Mesenteric fat pad (tissue), 1 donor: ENCODE measurements around the gene C6orf52. TPM values are rescaled to one million over a fixed set of nuclear protein-coding genes. Genes with fewer than 3 reads are reported as not detected.
"Not testable (repeated sequence)": the region's sequence is repeated elsewhere in the genome, so short reads cannot be mapped to it uniquely, and the experiment has no call there.

Source experiments
- DNase-seq: peaks from one replicate; pipeline ENCODE4 v3.0.0-alpha.2; 2020; ENCODE audit warnings: low spot score
- total RNA-seq: library from RNA; stranded (reverse); fragmentation: NEBNext Ultra II Directional; extraction: Animal tissue kit (Norgen Biotek cat#: 25700); gene quantifications from one replicate; pipeline ENCODE4 v1.2.1, GENCODE V29; 2021
- donor health status: DM: yes; HTN: yes; CAD: no.

C6orf52 gene
- total RNA-seq, 1 donor from 2014 or later, result 1.1 TPM

GRCh38 chr6:10696655-10697054 is 2.2 kb upstream of the C6orf52 start:
- no peak for DNase-seq

- no peak for DNase-seq
These were observed 756 bp upstream of the C6orf52 start for GRCh38 chr6:10695086-10695657.

GRCh38 chr6:10692965-10693538 is 1.4 kb downstream of the C6orf52 start:
- no peak for DNase-seq

- no peak for DNase-seq
These were observed 3.6 kb downstream of the C6orf52 start for GRCh38 chr6:10690651-10691445.

- DNase-seq, result no peak
These were observed 6.8 kb downstream of the C6orf52 start for GRCh38 chr6:10687582-10687981.

- no peak for DNase-seq
These were observed 7.5 kb downstream of the C6orf52 start for GRCh38 chr6:10686901-10687300.

- DNase-seq, result no peak
These were observed 9.1 kb downstream of the C6orf52 start for GRCh38 chr6:10685092-10685915.

GRCh38 chr6:10684618-10685017 is 9.8 kb downstream of the C6orf52 start:
- no peak for DNase-seq

GRCh38 chr6:10682355-10682988 is 11.9 kb downstream of the C6orf52 start:
- DNase-seq, result no peak

- DNase-seq, result no peak
These were observed 12.6 kb downstream of the C6orf52 start for GRCh38 chr6:10681795-10682194.

- DNase-seq, result no peak
These were observed 16.0 kb downstream of the C6orf52 start for GRCh38 chr6:10678456-10678855.

- no peak for DNase-seq
These were observed 18.0 kb downstream of the C6orf52 start for GRCh38 chr6:10676403-10676802.

GRCh38 chr6:10668126-10668917 is 26.1 kb downstream of the C6orf52 start:
- no peak for DNase-seq

- not testable (repeated sequence) for DNase-seq
These were observed 28.8 kb downstream of the C6orf52 start for GRCh38 chr6:10665595-10665994.

GRCh38 chr6:10662742-10663141 is 31.7 kb downstream of the C6orf52 start:
- DNase-seq, result no peak

- no peak for DNase-seq
These were observed 32.2 kb downstream of the C6orf52 start for GRCh38 chr6:10662207-10662606.

GRCh38 chr6:10660431-10661191 is 33.8 kb downstream of the C6orf52 start:
- DNase-seq, result not testable (repeated sequence)

GRCh38 chr6:10659699-10660348 is 34.6 kb downstream of the C6orf52 start:
- DNase-seq, result no peak
